GM12874 (cell line): ENCODE results near the gene EEF1G.

ENCODE experiments used
- CTCF ChIP-seq: IDR thresholded peaks from 2 replicates; pipeline ENCODE4 v1.5.1; 2011; ENCODE audit warnings: low read depth, mild to moderate bottlenecking, control low read depth, low read length, moderate library complexity; ENCODE audit not compliant: insufficient read depth

The EEF1G gene

GRCh38 chr11:62607714-62608113 is 34.0 kb upstream of the EEF1G start:
- TF ChIP-seq CTCF, result no peak

GRCh38 chr11:62605902-62606301 is 32.2 kb upstream of the EEF1G start:
- TF ChIP-seq CTCF, result no peak

GRCh38 chr11:62605467-62605866 is 31.8 kb upstream of the EEF1G start:
- no peak for TF ChIP-seq CTCF

- no peak for TF ChIP-seq CTCF
These were observed 30.9 kb upstream of the EEF1G start for GRCh38 chr11:62604460-62605120.

GRCh38 chr11:62603776-62604299 is 30.1 kb upstream of the EEF1G start:
- no peak for TF ChIP-seq CTCF

- TF ChIP-seq CTCF, result no peak
These were observed 29.3 kb upstream of the EEF1G start for GRCh38 chr11:62603072-62603408.

- no peak for TF ChIP-seq CTCF
These were observed 28.7 kb upstream of the EEF1G start for GRCh38 chr11:62602141-62603071.
